Skeletal muscle tissue (tissue), 4 donors: ENCODE results near the gene NCOA5. TPM values are rescaled to one million over a fixed set of nuclear protein-coding genes. Genes with fewer than 3 reads are reported as not detected.
"Not testable (repeated sequence)": the region's sequence is repeated elsewhere in the genome, so short reads cannot be mapped to it uniquely, and the experiment has no call there.

Experiments
- H3K27ac ChIP-seq: one replicate; pipeline ENCODE4 v1.7.0; 2013; ENCODE audit warnings: mild to moderate bottlenecking, low read depth, low read length, inconsistent platforms
- H3K27me3 ChIP-seq, 3 donors: one replicate each; pipeline ENCODE4 v1.7.0; 2013; ENCODE audit warnings: low read length in 3 of 3; ENCODE audit not compliant: control insufficient read depth in 3 of 3, insufficient read depth in 3 of 3
- H3K36me3 ChIP-seq, 3 donors: one replicate each; pipeline ENCODE4 v1.7.0; 2013; ENCODE audit warnings: low read length in 3 of 3; ENCODE audit not compliant: control insufficient read depth in 3 of 3, insufficient read depth in 3 of 3
- H3K4me1 ChIP-seq, 3 donors: one replicate each; pipeline ENCODE4 v1.7.0; 2013; ENCODE audit warnings: low read length in 3 of 3, mild to moderate bottlenecking in 3 of 3; ENCODE audit not compliant: control insufficient read depth in 3 of 3, insufficient read depth in 3 of 3
- H3K4me3 ChIP-seq, 3 donors: one replicate each; pipeline ENCODE4 v1.7.0; 2013; ENCODE audit warnings: low read length in 3 of 3
- H3K9ac ChIP-seq, 3 donors: one replicate each; pipeline ENCODE4 v1.7.0; 2013; ENCODE audit warnings: low read length in 3 of 3, mild to moderate bottlenecking in 3 of 3, moderate library complexity in 2 of 3, low read depth in 1 of 3
- H3K9me3 ChIP-seq, 3 donors: one replicate each; pipeline ENCODE4 v1.7.0; 2013; ENCODE audit warnings: low read length in 3 of 3; ENCODE audit not compliant: control insufficient read depth in 3 of 3
- total RNA-seq: library from RNA; depleted of rRNA; stranded (reverse); fragments of >200 nt; gene quantifications from one replicate; pipeline ENCODE4 v1.2.3, GENCODE V29; 2014
- donor health status: Osteomylitis.

Gene NCOA5
- total RNA-seq, 1 donor from 2014 or later: 10.4 TPM

DNA sequence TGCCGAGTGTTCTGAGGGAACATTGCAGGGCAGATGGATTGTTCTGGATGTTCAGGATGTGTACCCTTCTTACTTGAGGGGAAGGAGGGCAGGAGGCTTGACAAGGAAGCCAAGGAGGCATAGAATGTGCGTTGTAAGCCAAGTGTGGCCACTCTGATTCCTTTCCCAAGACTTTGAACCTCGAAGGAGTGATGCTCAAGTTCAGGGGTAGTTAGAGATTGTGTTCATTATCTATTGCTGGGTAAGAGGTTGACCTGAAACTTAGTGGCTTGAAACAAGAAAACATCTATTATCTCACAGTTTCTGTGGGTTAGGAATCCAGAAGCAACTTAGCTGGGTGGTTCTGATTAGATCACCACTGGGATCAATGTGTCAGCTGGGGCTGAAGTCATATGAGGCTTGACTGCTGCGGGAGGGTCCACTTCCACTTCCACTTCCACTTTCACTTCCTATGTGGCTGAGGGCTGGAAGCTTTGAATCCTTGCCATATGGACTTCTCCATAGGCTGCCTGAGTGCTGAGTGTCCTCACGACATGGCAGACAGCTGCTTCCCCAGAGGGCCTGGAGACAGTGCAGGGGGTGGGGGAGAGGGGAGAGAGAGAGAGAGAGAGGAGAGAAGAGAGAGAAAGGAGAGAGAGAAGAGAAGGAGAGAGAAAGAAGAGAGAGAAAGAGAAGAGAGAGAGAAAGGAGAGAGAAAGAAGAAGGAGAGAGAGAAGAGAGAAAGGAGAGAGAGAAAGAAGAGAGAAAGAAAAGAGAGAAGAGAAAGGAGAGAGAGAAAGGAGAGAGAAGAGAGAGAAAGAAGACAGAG is 21.5 kb upstream of the NCOA5 start:
- no peak overlapping the region for H3K4me3 ChIP-seq
- H3K9me3 ChIP-seq: no peaks in the 10 kb centered on the region
- H3K27ac ChIP-seq: no peak overlapping the region
- peaks cover 5 to 8% (median 7%) of the 10 kb centered on the region in 3 donors for H3K27me3 ChIP-seq
- no peaks in the 10 kb centered on the region for H3K36me3 ChIP-seq
- H3K4me1 ChIP-seq: peaks cover 0 to 4% (median 0%) of the 10 kb centered on the region in 3 donors
- H3K9ac ChIP-seq: no peak overlapping the region

DNA sequence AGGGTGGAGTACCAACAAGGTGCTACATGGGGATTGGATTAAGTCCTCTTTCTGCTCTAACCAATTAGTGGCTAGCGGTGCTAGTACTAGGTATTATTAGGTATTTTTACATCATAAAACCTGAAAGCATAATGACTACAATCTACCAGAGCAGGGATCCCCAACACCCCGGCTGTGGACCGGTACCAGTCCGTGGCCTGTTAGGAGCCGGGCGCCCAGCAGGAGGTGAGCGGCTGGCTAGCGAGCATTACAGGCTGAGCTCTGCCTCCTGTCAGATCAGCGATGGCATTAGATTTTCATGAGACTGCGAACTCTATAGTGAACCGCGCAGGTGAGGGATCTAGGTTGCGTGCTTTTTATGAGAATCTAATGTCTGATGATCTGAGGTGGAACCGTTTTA is 19.2 kb upstream of the NCOA5 start:
- Histone ChIP-seq H3K4me1 (peaks cover 0 to 4% (median 0%) of the 10 kb centered on the region in 3 donors), H3K9me3 (no peaks in the 10 kb centered on the region), H3K27me3 (peaks cover 5 to 16% (median 9%) of the 10 kb centered on the region in 3 donors), H3K27ac (no peak overlapping the region), H3K4me3 (no peak overlapping the region), H3K36me3 (no peaks in the 10 kb centered on the region), H3K9ac (no peak overlapping the region)

DNA sequence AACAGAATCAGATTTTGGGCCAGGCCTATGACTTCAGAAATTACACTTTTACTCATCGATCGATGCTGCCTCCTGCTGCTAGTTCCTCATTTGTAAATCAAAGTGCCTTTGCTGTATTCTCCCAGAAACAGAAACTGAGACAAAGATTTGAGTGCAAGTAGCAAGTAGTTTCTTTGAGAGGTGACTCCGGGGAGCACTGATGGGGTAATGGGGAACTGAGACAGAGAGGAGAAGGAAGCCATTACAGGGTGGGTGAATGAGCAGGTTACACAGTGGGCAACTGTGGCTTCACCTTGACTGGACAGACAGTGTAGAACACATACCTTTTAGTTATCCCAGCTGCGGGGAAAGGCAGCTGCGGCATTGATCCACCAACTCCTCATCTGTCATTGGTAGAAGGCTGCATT is 18.7 kb upstream of the NCOA5 start:
- no peak overlapping the region for H3K4me3 ChIP-seq
- H3K4me1 ChIP-seq: peaks cover 0 to 4% (median 0%) of the 10 kb centered on the region in 3 donors
- no peaks in the 10 kb centered on the region for H3K36me3 ChIP-seq
- peaks cover 5 to 16% (median 9%) of the 10 kb centered on the region in 3 donors for H3K27me3 ChIP-seq
- no peaks in the 10 kb centered on the region for H3K9me3 ChIP-seq
- no peak overlapping the region for H3K9ac ChIP-seq
- H3K27ac ChIP-seq: no peak overlapping the region

DNA sequence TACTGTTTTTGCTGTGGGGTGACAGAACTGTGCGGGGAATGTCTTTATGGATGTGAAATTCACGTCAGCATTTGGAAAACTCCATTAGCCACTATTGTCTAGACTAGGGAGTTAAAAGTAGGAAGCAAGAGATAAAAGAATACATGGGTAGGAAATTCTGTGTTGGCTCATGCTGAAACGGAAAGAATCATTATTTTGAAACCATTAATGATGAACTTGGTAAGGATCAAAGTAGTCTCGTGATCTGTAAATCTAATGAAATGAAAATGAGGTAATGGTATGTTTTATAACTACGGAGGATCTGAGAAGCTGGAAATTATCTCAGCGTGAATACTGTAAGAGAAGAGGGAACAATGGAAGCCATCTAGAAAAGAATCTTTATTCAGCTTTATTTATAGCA is 17.3 kb upstream of the NCOA5 start:
- peaks cover 0 to 4% (median 0%) of the 10 kb centered on the region in 3 donors for H3K4me1 ChIP-seq
- H3K9me3 ChIP-seq: peaks cover 0 to 3% (median 0%) of the 10 kb centered on the region in 3 donors
- H3K4me3 ChIP-seq: no peak overlapping the region
- no peak overlapping the region for H3K9ac ChIP-seq
- no peak overlapping the region for H3K27ac ChIP-seq
- H3K36me3 ChIP-seq: no peaks in the 10 kb centered on the region
- peaks cover 11 to 19% (median 16%) of the 10 kb centered on the region in 3 donors for H3K27me3 ChIP-seq

DNA sequence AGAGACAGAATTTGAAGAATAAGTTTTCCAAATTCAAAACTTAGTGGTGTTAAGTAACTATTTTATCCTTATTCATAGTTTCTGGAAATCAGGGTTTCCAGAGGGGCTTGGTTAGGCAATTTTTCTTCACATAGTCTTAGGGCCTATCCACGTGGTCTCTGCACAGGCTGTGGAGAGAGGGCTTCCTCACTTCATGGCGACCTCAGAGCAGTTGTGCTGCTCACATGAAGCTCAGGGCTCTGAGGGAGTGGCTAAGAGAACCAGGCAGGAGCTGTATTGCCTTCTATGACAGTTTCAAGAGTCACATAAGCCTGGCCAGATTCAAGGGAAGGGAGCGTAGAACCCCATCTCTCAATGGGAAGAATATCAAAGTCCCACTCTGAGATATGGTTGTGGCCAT is 14.5 kb upstream of the NCOA5 start:
- Histone ChIP-seq H3K36me3 (no peaks in the 10 kb centered on the region), H3K27ac (no peak overlapping the region), H3K4me1 (peaks cover 0 to 5% (median 0%) of the 10 kb centered on the region in 3 donors), H3K4me3 (no peak overlapping the region), H3K9ac (no peak overlapping the region), H3K27me3 (peaks cover 24 to 33% (median 32%) of the 10 kb centered on the region in 3 donors), H3K9me3 (peaks cover 0 to 3% (median 0%) of the 10 kb centered on the region in 3 donors)

DNA sequence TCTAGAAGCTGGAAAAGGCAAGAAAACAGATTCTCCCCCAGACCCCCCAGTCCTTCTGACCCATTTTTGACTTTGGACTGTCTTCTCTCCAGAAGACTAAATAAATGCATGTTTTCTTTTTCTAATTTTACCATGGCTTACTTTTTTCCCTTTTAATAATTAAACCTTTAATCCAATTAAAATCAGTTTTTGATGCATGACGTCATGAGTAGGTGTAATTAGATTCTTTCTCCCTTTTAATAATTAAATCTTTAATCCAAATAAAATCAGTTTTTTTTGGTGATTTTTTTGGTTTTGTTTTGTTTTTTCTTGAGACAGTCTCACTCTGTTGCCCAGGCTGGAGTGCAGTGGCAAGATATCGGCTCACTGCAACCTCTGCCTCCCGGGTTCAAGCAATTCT is 13.2 kb upstream of the NCOA5 start:
- Histone ChIP-seq H3K4me3 (no peak overlapping the region), H3K36me3 (no peaks in the 10 kb centered on the region), H3K27ac (no peak overlapping the region), H3K4me1 (peaks cover 0 to 5% (median 0%) of the 10 kb centered on the region in 3 donors), H3K9me3 (peaks cover 0 to 3% (median 0%) of the 10 kb centered on the region in 3 donors), H3K27me3 (peaks cover 24 to 36% (median 31%) of the 10 kb centered on the region in 3 donors), H3K9ac (no peak overlapping the region)

DNA sequence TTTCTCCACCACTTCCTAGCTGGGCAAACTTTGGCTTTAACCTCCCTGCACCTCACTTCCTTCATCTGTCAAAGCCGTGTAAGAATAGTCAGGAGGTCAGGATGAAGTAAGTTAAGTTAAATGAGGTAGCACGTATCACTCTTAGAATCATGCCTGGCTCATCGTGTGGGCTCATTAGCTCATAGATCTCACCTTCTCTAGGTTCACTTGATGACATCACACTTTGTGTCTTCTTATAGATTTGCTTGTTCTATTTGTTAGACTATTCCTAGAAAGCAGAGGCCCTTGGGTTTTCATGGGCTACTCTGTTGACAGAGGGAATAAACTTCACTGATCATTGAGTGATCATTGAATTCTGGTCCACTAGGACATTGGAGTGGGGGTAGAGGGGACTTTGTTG is 12.2 kb upstream of the NCOA5 start:
- no peak overlapping the region for H3K27ac ChIP-seq
- peaks cover 0 to 3% (median 0%) of the 10 kb centered on the region in 3 donors for H3K9me3 ChIP-seq

DNA sequence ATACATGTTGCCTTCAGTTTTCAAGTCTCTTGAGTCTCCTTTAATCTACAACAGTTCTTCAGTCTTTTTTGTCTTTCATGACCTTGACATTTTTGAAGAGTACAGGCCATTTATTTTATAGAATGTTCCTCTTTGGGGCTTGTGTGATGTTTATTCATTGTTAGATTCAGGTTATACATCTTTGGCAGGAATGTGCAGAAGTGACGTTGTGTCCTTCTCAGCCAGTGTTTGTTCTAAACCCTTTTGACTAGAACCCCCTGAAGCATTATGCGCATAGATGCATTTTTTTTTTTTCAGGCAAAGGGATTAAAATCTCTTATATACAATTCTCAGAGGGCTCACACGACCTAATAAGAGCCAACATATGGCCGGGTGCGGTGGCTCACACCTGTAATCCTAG is 11.2 kb upstream of the NCOA5 start:
- H3K4me3 ChIP-seq: no peak overlapping the region
- H3K4me1 ChIP-seq: peaks cover 0 to 5% (median 0%) of the 10 kb centered on the region in 3 donors
- H3K27ac ChIP-seq: no peak overlapping the region
- no peaks in the 10 kb centered on the region for H3K36me3 ChIP-seq
- peaks cover 29 to 33% (median 31%) of the 10 kb centered on the region in 3 donors for H3K27me3 ChIP-seq
- peaks cover 0 to 3% (median 0%) of the 10 kb centered on the region in 3 donors for H3K9me3 ChIP-seq
- no peak overlapping the region for H3K9ac ChIP-seq

More for the DNA sequence above, 12.2 kb upstream of the NCOA5 start:
- Histone ChIP-seq H3K27me3 (peaks cover 29 to 35% (median 31%) of the 10 kb centered on the region in 3 donors), H3K36me3 (no peaks in the 10 kb centered on the region), H3K4me1 (peaks cover 0 to 5% (median 0%) of the 10 kb centered on the region in 3 donors), H3K4me3 (no peak overlapping the region), H3K9ac (no peak overlapping the region)

DNA sequence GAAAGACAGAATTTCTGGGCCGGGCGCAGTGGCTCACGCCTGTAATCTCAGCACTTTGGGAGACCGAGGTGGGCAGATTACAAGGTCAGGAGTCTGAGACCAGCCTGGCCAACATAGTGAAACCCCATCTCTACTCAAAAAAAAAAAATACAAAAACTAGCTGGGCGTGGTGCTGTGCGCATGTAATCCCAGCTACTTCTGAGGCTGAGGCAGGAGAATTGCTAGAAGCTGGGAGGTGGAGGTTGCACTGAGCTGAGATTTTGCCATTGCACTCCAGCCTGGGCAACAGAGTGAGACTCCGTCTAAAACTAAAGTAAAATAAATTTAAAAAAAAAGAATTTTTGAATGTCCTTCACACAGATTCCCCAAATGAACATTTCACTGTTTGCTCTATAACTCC is 10.7 kb upstream of the NCOA5 start:
- H3K27me3 ChIP-seq: peaks cover 29 to 33% (median 31%) of the 10 kb centered on the region in 3 donors
- H3K36me3 ChIP-seq, H3K27ac ChIP-seq, H3K4me3 ChIP-seq, H3K9ac ChIP-seq, H3K9me3 ChIP-seq, H3K4me1 ChIP-seq: not testable (repeated sequence)
